HFF-Myc (cell line): ENCODE results near the gene ZDHHC13.

Source experiments
- DNase-seq: peaks from one replicate; pipeline ENCODE4 v3.0.0-alpha.2; 2011; ENCODE audit warnings: low read depth; ENCODE audit errors: extremely low read depth
- H3K4me3 ChIP-seq: replicated peaks from 2 replicates; pipeline ENCODE4 v1.5.1; 2011; ENCODE audit warnings: low read depth, mild to moderate bottlenecking, control low read depth, low read length
- TF ChIP-seq, protein P1 (sequence below): IDR thresholded peaks from 2 replicates; pipeline ENCODE4 v1.5.1; 2012; ENCODE audit warnings: mild to moderate bottlenecking, low read depth, low read length, control low read depth; ENCODE audit errors: missing control alignments

ZDHHC13 gene

DNA sequence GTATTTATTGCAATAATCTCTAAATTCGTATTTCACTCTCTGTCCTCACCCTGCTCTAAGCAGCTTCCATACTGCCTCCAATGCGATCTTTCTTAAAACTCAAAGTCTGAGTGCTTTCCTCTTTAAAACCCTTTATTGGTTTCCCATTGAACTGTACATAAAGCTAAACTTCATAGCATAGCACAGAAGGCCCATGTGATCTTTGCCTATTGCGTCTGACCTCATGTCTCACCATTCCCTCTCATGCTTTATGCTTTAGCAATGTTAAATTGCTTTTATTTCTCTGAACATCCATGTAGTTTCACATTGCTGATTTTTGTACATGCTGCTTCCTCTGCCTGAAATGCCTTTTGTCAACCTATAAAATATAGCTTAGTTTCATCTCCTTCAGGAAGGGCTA lies 28.4 kb downstream of the ZDHHC13 start:
- no peak for DNase-seq
- TF ChIP-seq, protein P1, sequence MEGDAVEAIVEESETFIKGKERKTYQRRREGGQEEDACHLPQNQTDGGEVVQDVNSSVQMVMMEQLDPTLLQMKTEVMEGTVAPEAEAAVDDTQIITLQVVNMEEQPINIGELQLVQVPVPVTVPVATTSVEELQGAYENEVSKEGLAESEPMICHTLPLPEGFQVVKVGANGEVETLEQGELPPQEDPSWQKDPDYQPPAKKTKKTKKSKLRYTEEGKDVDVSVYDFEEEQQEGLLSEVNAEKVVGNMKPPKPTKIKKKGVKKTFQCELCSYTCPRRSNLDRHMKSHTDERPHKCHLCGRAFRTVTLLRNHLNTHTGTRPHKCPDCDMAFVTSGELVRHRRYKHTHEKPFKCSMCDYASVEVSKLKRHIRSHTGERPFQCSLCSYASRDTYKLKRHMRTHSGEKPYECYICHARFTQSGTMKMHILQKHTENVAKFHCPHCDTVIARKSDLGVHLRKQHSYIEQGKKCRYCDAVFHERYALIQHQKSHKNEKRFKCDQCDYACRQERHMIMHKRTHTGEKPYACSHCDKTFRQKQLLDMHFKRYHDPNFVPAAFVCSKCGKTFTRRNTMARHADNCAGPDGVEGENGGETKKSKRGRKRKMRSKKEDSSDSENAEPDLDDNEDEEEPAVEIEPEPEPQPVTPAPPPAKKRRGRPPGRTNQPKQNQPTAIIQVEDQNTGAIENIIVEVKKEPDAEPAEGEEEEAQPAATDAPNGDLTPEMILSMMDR, result no peak
- H3K4me3 ChIP-seq, result no peak overlapping the region

DNA sequence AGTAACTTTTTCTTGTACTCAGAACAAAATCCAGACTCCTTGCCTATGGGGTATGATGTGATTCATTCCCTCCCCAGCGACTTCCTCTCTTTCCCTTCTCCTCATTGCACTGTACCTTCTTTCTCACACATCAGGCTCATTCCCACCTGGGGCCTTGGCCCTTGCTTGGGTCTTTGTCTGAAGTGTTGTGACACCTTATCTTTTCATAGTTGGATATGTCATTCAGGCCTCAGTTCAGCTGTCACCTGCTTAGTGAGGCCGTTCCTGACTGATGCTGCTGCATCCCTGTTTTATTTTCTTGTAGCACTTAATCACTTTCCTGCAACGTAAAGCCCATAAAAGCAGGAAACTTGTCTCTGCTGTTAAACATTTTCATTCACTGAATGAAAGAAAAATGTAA lies 39.9 kb downstream of the ZDHHC13 start:
- TF ChIP-seq, protein P1, result no peak
- no peak for DNase-seq
- no peak overlapping the region for H3K4me3 ChIP-seq

DNA sequence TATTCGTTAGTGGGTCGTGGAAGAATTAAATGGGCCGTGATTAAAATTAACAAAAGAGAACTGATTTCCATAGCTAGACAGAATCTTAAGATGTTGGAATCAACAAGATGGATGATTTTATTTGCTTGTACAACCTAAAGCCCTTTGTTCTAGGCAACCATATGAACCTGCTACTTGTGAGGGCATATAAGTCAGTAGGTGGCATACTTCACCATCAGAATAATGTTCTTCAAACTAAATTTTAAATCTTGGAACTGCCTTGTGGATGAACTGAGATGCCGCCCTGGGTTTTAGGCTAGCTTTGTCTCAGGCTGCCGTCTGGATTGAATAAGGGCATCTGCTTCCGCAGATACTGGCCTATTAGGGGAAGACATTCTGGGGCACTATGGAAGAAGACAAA lies 43.9 kb downstream of the ZDHHC13 start:
- no peak overlapping the region for H3K4me3 ChIP-seq
- DNase-seq, result no peak
- TF ChIP-seq, protein P1, result no peak

- TF ChIP-seq, protein P1, result no peak
- DNase-seq, result no peak
- no peak overlapping the region for H3K4me3 ChIP-seq
Measured at GRCh38 chr11:19161651-19162050, 44.7 kb downstream of the ZDHHC13 start.

DNA sequence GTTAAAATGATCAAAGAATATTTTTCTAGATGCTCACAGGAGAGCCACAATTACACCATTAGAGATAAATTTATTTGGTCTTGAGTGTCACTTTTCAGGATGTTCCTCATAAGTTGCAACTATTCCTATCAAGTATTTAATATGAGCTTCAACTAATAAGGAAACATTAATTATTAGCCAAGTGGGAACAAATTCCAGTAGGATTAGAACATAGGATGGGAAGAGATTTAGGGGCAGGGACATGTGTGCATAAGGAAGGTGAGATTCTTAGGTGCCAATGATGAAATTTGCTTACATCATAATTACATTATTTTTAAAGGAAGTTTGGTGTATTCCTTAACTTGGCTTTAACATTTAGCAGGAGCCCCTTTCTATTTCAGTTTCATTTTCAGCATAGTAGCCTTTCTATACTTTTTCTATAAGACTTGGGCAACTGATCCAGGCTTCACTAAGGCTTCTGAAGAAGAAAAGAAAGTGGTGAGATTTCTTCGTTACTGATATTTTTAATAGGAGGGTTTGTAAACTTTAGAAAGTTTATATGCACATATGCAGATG lies 46.1 kb downstream of the ZDHHC13 start:
- DNase-seq, result no peak
- H3K4me3 ChIP-seq, result no peak overlapping the region
- TF ChIP-seq, protein P1, result no peak

GRCh38 chr11:19163617-19164016 lies 46.6 kb downstream of the ZDHHC13 start:
- no peak for DNase-seq
- TF ChIP-seq, protein P1, result no peak
- no peak overlapping the region for H3K4me3 ChIP-seq

DNA sequence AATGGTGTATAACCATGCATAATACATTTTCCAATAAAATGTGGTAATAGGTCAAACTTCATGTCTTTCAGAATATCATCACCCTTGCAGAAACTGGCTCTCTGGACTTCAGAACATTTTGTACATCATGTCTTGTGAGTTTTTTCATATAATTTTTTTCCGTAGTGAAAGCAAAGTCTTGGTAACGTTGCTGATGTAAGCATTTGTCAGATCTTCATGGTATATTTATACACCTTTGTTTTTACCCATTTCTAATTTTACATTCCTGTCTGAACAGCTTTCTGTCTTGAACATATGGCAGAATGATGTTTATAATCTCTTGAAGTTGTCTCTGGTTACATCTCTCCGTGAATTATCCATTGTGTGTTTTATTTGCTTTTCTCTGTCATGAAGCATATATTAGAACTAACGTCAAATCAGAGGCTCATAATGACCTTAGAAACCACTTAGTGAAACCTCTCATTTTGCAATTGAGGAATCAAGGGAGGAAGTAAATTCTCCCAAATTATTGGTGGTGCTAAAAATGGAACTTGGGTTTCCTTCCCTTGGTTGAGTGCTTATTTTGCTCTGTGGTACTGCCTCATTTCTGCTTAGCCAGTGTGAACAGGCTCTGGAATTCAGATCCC lies 47.4 kb downstream of the ZDHHC13 start:
- no peak for DNase-seq
- H3K4me3 ChIP-seq, result no peak overlapping the region
- TF ChIP-seq, protein P1, result no peak
